ENCODE results near the gene FOCAD.

The FOCAD gene

DNA sequence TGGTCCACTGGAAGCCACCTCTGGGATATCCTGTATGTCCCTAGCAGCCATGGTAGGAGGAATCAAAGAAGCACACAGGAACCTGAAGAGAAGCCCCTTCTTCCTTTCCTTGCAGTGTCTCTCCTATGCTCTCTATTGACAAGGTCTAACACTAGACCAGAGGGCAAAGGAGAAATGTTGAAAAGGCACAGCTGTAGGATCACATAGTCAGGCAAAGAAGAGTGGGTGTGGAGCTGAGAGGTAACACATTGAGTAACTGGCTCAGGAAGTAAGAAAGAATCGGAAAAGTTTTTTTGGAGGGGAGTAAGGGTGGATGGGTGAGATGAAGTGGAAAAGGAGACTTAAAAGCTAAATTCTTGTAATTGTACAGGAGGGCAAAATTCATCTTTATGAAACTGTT, 100.1 kb downstream of the FOCAD start:
- WGBS, 2 experiments = 95 to 100% methylated on average over 1 of the region's 1 CpG
- Histone ChIP-seq H3K27me3 (ENCODE audit: control insufficient read depth, insufficient read depth, low read length, poor library complexity, severe bottlenecking) (no peaks in the 10 kb centered on the region), H3K4me1 (ENCODE audit: control insufficient read depth, insufficient read depth, low read length) (peaks cover 5% of the 10 kb centered on the region), H3K36me3 (ENCODE audit: control insufficient read depth, insufficient read depth, low read length) (no peaks in the 10 kb centered on the region), H3K9me3 (ENCODE audit: control insufficient read depth, low read length) (no peaks in the 10 kb centered on the region), H3K4me3 (ENCODE audit: insufficient read depth, low read depth, low read length) (no peak overlapping the region), H3K27ac (ENCODE audit: insufficient read depth, low read depth, low read length, poor library complexity, severe bottlenecking) (no peak overlapping the region)

- Histone ChIP-seq H3K36me3 (ENCODE audit: control insufficient read depth, insufficient read depth, low read length) (peaks cover 4% of the 10 kb centered on the region), H3K9me3 (ENCODE audit: control insufficient read depth, low read length) (no peaks in the 10 kb centered on the region)
- 0% methylated on average over 1 of the region's 1 CpG; no CpG with 5 or more reads in 1 of the 2 experiments for WGBS, 2 experiments
These were observed 102.7 kb downstream of the FOCAD start for GRCh38 chr9:20786807-20787206.

GRCh38 chr9:20788526-20789451, 104.7 kb downstream of the FOCAD start:
- Histone ChIP-seq H3K4me1 (ENCODE audit: control insufficient read depth, insufficient read depth, low read length) (no peaks in the 10 kb centered on the region), H3K4me3 (ENCODE audit: insufficient read depth, low read depth, low read length) (no peak overlapping the region), H3K9me3 (ENCODE audit: control insufficient read depth, low read length) (no peaks in the 10 kb centered on the region), H3K27ac (ENCODE audit: insufficient read depth, low read depth, low read length, poor library complexity, severe bottlenecking) (no peak overlapping the region), H3K27me3 (ENCODE audit: control insufficient read depth, insufficient read depth, low read length, poor library complexity, severe bottlenecking) (no peaks in the 10 kb centered on the region), H3K36me3 (ENCODE audit: control insufficient read depth, insufficient read depth, low read length) (peaks cover 4% of the 10 kb centered on the region)
- WGBS, 2 experiments = 93 to 94% methylated on average over 3 of the region's 3 CpGs

More at GRCh38 chr9:20786807-20787206, 102.7 kb downstream of the FOCAD start:
- Histone ChIP-seq H3K27me3 (ENCODE audit: control insufficient read depth, insufficient read depth, low read length, poor library complexity, severe bottlenecking) (no peaks in the 10 kb centered on the region), H3K4me3 (ENCODE audit: insufficient read depth, low read depth, low read length) (no peak overlapping the region), H3K27ac (ENCODE audit: insufficient read depth, low read depth, low read length, poor library complexity, severe bottlenecking) (no peak overlapping the region), H3K4me1 (ENCODE audit: control insufficient read depth, insufficient read depth, low read length) (no peaks in the 10 kb centered on the region)

- Histone ChIP-seq H3K36me3 (ENCODE audit: control insufficient read depth, insufficient read depth, low read length) (peaks cover 4% of the 10 kb centered on the region), H3K4me3 (ENCODE audit: insufficient read depth, low read depth, low read length) (no peak overlapping the region), H3K27me3 (ENCODE audit: control insufficient read depth, insufficient read depth, low read length, poor library complexity, severe bottlenecking) (no peaks in the 10 kb centered on the region), H3K4me1 (ENCODE audit: control insufficient read depth, insufficient read depth, low read length) (no peaks in the 10 kb centered on the region), H3K27ac (ENCODE audit: insufficient read depth, low read depth, low read length, poor library complexity, severe bottlenecking) (no peak overlapping the region), H3K9me3 (ENCODE audit: control insufficient read depth, low read length) (no peaks in the 10 kb centered on the region)
- 100% methylated on average over 1 of the region's 2 CpGs; no CpG with 5 or more reads in 1 of the 2 experiments for WGBS, 2 experiments
These were observed 106.7 kb downstream of the FOCAD start for GRCh38 chr9:20790721-20791120.

DNA sequence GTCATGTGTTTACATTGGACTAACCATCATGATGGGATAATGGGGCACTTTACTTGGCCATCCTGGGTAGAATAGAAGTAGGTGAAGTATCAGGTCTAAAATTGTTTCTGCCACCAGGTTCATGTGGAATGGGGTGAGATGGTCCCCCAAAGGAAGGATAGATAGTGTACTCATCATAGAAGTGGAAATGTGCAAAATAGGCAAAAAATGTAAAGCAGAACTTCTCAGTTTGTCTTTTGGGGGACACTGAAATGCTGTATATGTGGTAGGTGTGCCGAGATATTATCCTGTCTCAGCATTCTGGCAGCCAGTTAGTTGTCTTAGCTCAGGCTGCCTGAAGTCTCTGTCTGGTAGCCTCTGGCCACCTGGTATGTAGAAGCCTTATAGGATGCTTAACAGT, 107.6 kb downstream of the FOCAD start:
- H3K36me3 ChIP-seq (ENCODE audit: control insufficient read depth, insufficient read depth, low read length) = peaks cover 4% of the 10 kb centered on the region
- no peaks in the 10 kb centered on the region for H3K27me3 ChIP-seq (ENCODE audit: control insufficient read depth, insufficient read depth, low read length, poor library complexity, severe bottlenecking)
- H3K4me3 ChIP-seq (ENCODE audit: insufficient read depth, low read depth, low read length) = no peak overlapping the region
- no peaks in the 10 kb centered on the region for H3K4me1 ChIP-seq (ENCODE audit: control insufficient read depth, insufficient read depth, low read length)
- H3K9me3 ChIP-seq (ENCODE audit: control insufficient read depth, low read length) = no peaks in the 10 kb centered on the region
- WGBS, 2 experiments = 95 to 100% methylated on average over 1 of the region's 1 CpG
- no peak overlapping the region for H3K27ac ChIP-seq (ENCODE audit: insufficient read depth, low read depth, low read length, poor library complexity, severe bottlenecking)

DNA sequence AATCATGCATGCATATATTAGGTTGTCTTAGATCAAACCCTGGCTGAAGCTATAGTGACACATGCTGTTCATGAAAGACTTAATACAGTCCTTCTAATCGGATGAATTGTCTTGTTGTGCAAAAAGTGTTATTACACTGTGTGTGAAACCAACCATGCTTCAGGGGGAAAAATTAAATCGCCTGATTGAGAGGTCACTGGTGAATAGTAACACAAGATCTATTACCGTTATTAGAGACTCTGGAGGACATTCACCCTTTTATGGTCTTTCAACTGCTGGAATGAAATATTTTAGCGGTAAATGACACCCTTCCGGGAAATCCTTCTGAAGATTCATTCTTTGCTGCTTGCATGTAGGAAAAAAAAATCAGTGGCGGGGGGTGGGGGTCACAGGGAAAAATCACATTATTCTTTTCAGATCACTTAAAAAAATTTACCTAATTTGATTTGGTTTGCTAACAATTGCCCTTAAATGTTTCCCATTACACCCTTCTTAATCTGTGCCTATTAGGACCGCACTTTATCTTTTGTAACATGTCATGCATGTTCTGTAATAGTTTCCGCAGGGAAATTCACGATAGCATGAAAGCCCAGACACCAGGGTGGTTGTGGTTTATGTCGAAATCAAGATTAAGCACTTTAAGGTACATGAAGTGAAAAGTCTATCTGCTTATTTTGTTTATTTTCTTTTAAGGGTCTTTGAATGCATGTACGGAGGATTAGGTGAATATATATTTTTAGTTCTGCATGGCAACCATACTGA, 120.6 kb downstream of the FOCAD start:
- Histone ChIP-seq H3K36me3 (ENCODE audit: control insufficient read depth, insufficient read depth, low read length) (no peaks in the 10 kb centered on the region), H3K4me3 (ENCODE audit: insufficient read depth, low read depth, low read length) (no peak overlapping the region), H3K27ac (ENCODE audit: insufficient read depth, low read depth, low read length, poor library complexity, severe bottlenecking) (no peak overlapping the region), H3K27me3 (ENCODE audit: control insufficient read depth, insufficient read depth, low read length, poor library complexity, severe bottlenecking) (no peaks in the 10 kb centered on the region), H3K4me1 (ENCODE audit: control insufficient read depth, insufficient read depth, low read length) (no peaks in the 10 kb centered on the region), H3K9me3 (ENCODE audit: control insufficient read depth, low read length) (no peaks in the 10 kb centered on the region)
- WGBS, 2 experiments = 96% methylated on average over 11 of the region's 11 CpGs

DNA sequence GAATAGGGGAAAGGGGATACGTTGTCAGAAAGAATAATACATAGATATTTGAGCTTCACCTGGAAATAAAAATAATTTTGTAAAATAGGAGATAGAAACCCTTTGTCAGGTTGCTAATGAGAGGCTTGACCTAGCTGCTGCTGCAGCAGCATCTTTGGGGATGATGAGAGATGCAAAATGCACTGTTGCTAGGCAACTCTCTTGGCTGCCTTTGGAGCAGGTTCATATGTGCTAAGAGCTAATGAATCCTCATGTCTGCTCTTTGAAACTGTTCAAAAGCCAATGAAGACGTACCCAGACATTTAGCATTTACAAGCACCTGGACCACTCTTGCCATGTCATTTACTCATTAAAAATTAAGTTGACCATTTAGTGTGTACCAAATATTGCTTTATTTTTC, 121.7 kb downstream of the FOCAD start:
- Histone ChIP-seq H3K27ac (ENCODE audit: insufficient read depth, low read depth, low read length, poor library complexity, severe bottlenecking) (no peak overlapping the region), H3K4me1 (ENCODE audit: control insufficient read depth, insufficient read depth, low read length) (no peaks in the 10 kb centered on the region), H3K4me3 (ENCODE audit: insufficient read depth, low read depth, low read length) (no peak overlapping the region), H3K27me3 (ENCODE audit: control insufficient read depth, insufficient read depth, low read length, poor library complexity, severe bottlenecking) (no peaks in the 10 kb centered on the region), H3K36me3 (ENCODE audit: control insufficient read depth, insufficient read depth, low read length) (no peaks in the 10 kb centered on the region), H3K9me3 (ENCODE audit: control insufficient read depth, low read length) (no peaks in the 10 kb centered on the region)
- WGBS, 2 experiments = 91 to 93% methylated on average over 2 of the region's 2 CpGs

- Histone ChIP-seq H3K4me3 (ENCODE audit: insufficient read depth, low read depth, low read length) (no peak overlapping the region), H3K9me3 (ENCODE audit: control insufficient read depth, low read length) (no peaks in the 10 kb centered on the region), H3K4me1 (ENCODE audit: control insufficient read depth, insufficient read depth, low read length) (no peaks in the 10 kb centered on the region), H3K27ac (ENCODE audit: insufficient read depth, low read depth, low read length, poor library complexity, severe bottlenecking) (no peak overlapping the region), H3K27me3 (ENCODE audit: control insufficient read depth, insufficient read depth, low read length, poor library complexity, severe bottlenecking) (no peaks in the 10 kb centered on the region), H3K36me3 (ENCODE audit: control insufficient read depth, insufficient read depth, low read length) (no peaks in the 10 kb centered on the region)
- WGBS, 2 experiments = 80 to 82% methylated on average over 8 of the region's 8 CpGs
These were observed 123.9 kb downstream of the FOCAD start for GRCh38 chr9:20808002-20808401.

DNA sequence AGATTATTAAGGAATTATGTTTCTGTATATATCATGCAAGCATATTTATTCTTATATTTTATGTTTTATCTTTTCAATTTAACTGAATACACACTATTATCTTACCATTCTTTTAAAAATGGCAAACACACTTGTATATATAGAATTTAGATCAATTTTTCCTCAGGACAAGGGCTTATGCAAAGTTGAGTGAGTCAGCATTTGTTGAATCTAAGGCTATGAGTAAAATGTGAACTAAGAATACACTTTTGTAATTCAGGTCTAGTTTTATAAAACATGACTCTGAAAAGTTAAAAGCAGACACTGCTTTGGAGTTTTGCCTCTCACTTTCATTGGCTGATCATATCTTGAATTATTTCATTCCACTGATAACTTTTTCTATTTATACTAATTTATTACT, 127.8 kb downstream of the FOCAD start:
- no peaks in the 10 kb centered on the region for H3K36me3 ChIP-seq (ENCODE audit: control insufficient read depth, insufficient read depth, low read length)
- no peaks in the 10 kb centered on the region for H3K9me3 ChIP-seq (ENCODE audit: control insufficient read depth, low read length)
- H3K4me3 ChIP-seq (ENCODE audit: insufficient read depth, low read depth, low read length) = no peak overlapping the region
- H3K27ac ChIP-seq (ENCODE audit: insufficient read depth, low read depth, low read length, poor library complexity, severe bottlenecking) = no peak overlapping the region
- no peaks in the 10 kb centered on the region for H3K27me3 ChIP-seq (ENCODE audit: control insufficient read depth, insufficient read depth, low read length, poor library complexity, severe bottlenecking)
- no peaks in the 10 kb centered on the region for H3K4me1 ChIP-seq (ENCODE audit: control insufficient read depth, insufficient read depth, low read length)

DNA sequence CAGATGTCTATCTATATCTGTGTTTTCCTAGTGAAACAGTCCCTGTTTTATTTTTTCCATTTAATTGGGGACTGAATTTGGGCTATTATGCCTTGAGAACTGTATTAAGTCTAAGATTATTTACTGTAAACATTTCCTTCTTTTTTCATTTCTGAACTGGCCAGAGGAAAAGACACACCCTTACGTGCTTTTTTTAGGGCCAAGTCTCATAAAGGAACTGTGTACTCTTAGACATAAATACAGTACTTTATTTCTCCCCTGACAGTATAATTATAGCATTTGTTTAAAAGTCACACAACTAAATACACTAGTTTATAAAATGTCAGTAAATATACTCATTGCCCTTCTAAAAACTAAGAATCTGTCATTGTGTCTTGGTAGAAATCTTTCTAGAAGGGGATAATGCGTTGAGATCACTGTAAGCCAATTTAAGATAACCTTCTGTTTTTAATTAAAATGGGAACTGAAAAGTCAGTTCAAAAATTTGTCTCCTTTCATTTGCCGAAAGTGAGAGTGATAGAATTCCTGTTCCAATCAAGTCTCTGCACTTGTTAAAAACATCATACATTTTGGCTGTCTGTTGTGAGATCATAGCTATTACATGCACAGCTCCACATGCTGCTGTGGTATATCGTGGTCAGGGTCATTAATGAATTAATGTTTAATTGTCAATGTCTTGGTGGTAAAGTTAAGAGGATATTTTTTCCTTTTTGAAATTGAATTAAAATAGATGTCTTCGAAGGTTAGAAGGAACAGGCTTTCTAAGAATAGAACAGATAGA, 132.1 kb downstream of the FOCAD start:
- Histone ChIP-seq H3K27ac (ENCODE audit: insufficient read depth, low read depth, low read length, poor library complexity, severe bottlenecking) (no peak overlapping the region), H3K9me3 (ENCODE audit: control insufficient read depth, low read length) (no peaks in the 10 kb centered on the region), H3K4me3 (ENCODE audit: insufficient read depth, low read depth, low read length) (no peak overlapping the region), H3K27me3 (ENCODE audit: control insufficient read depth, insufficient read depth, low read length, poor library complexity, severe bottlenecking) (no peaks in the 10 kb centered on the region), H3K4me1 (ENCODE audit: control insufficient read depth, insufficient read depth, low read length) (no peaks in the 10 kb centered on the region), H3K36me3 (ENCODE audit: control insufficient read depth, insufficient read depth, low read length) (no peaks in the 10 kb centered on the region)
- WGBS, 2 experiments = 97 to 99% methylated on average over 5 of the region's 5 CpGs

All from ectodermal cell (in vitro differentiated cells).